HepG2 (cell line): ENCODE data around the gene ATP6V0D1. TPM values are rescaled to one million over a fixed set of nuclear protein-coding genes. Genes with fewer than 3 reads are reported as not detected.

Source experiments
- CBFB ChIP-seq: sonication (generic); formaldehyde crosslinking; IDR thresholded peaks from 2 replicates; pipeline ENCODE4 v1.4.0; 2020; ENCODE audit warnings: missing genetic modification reagents
- DPF2 ChIP-seq: sonication (generic); formaldehyde crosslinking; IDR thresholded peaks from 2 replicates; pipeline ENCODE4 v1.4.0; 2020; ENCODE audit warnings: mild to moderate bottlenecking, low read depth, missing genetic modification reagents, borderline replicate concordance
- HNRNPK ChIP-seq: fragments of 200-400 bp; formaldehyde crosslinking; IDR thresholded peaks from 2 replicates; pipeline ENCODE4 v1.6.1; 2018; ENCODE audit warnings: low read length, low read depth, moderate library complexity, mild to moderate bottlenecking; ENCODE audit not compliant: poor library complexity, severe bottlenecking
- ISL2 ChIP-seq: sonication (generic); formaldehyde crosslinking; IDR thresholded peaks from 2 replicates; pipeline ENCODE4 v1.5.0; 2020; ENCODE audit warnings: missing genetic modification reagents
- KAT2B ChIP-seq: fragments of 150-350 bp; IDR thresholded peaks from 2 replicates; pipeline ENCODE4 v1.6.1; 2014; ENCODE audit warnings: low read depth, low read length, borderline replicate concordance
- KLF9 ChIP-seq: IDR thresholded peaks from 2 replicates; pipeline ENCODE4 v1.6.1; 2016; ENCODE audit warnings: low read depth
- SOX13 ChIP-seq, 3 experiments: fragments of 450-650 bp in 1 of 3; sonication (generic) in 1 of 3; formaldehyde crosslinking in 1 of 3; IDR thresholded peaks in 2 of 3; conservative IDR thresholded peaks in 1 of 3; 2 replicates each; pipeline versions ENCODE4 v1.5.0 to v1.6.1; 2016 to 2020; ENCODE audit warnings: antibody characterized with exemption in 1 of 3, mild to moderate bottlenecking in 1 of 3, missing compliant biosample characterization in 1 of 3, missing genetic modification reagents in 1 of 3, moderate library complexity in 1 of 3
- ZBTB38 ChIP-seq: sonication (generic); formaldehyde crosslinking; IDR thresholded peaks from 2 replicates; pipeline ENCODE4 v1.5.1; 2020; ENCODE audit warnings: mild to moderate bottlenecking, missing genetic modification reagents
- ZHX2 ChIP-seq, 2 experiments: sonication (generic) in 1 of 2; formaldehyde crosslinking in 1 of 2; IDR thresholded peaks; 2 replicates each; pipeline versions ENCODE4 v1.6.1 to v1.9.0; 2014 to 2022; ENCODE audit warnings: antibody characterized with exemption in 1 of 2, borderline replicate concordance in 1 of 2, inconsistent platforms in 1 of 2, low read depth in 1 of 2, missing genetic modification reagents in 1 of 2
- ZNF232 ChIP-seq: sonication (generic); formaldehyde crosslinking; IDR thresholded peaks from 2 replicates; pipeline ENCODE4 v1.4.0; 2020; ENCODE audit warnings: missing genetic modification reagents, borderline replicate concordance
- ZNF280D ChIP-seq: sonication (generic); formaldehyde crosslinking; IDR thresholded peaks from 2 replicates; pipeline ENCODE4 v1.5.1; 2020; ENCODE audit warnings: mild to moderate bottlenecking, missing genetic modification reagents
- ZNF354B ChIP-seq: sonication (generic); formaldehyde crosslinking; IDR thresholded peaks from 2 replicates; pipeline ENCODE4 v1.8.0; 2022; ENCODE audit warnings: mild to moderate bottlenecking, missing genetic modification reagents
- ZNF619 ChIP-seq: sonication (generic); formaldehyde crosslinking; IDR thresholded peaks from 2 replicates; pipeline ENCODE4 v1.4.0; 2020; ENCODE audit warnings: mild to moderate bottlenecking, missing genetic modification reagents
- ZNF761 ChIP-seq: sonication (generic); formaldehyde crosslinking; conservative IDR thresholded peaks from 2 replicates; pipeline ENCODE4 v1.4.0; 2020; ENCODE audit warnings: mild to moderate bottlenecking, missing genetic modification reagents
- polyA plus RNA-seq, 8 experiments: library from polyadenylated mRNA; depleted of rRNA in 3 of 8; stranded (reverse) in 7 of 8; unstranded in 1 of 8; fragments of >200 nt; fragmentation: Illumina TruSeq in 4 of 8; extraction: Trizol in 4 of 8; gene quantifications; 2 replicates each; pipeline versions ENCODE4 v1.2.1 to v1.2.3, GENCODE V29; 2011 to 2016; ENCODE audit warnings: low read depth in 4 of 8, missing spikeins in 1 of 8, mixed read lengths in 1 of 8; ENCODE audit not compliant: insufficient read depth in 1 of 8
- total RNA-seq, 5 experiments: library from RNA; depleted of rRNA; stranded (reverse); fragments of >200 nt; fragmentation: Illumina TruSeq; extraction: Trizol; gene quantifications; 2 replicates each; pipeline ENCODE4 v1.2.3, GENCODE V29; 2016; ENCODE audit warnings: low read depth in 1 of 5

Gene ATP6V0D1
- total and polyA plus RNA-seq, 2 of the 13 experiments (the other 11 are each of a cell fraction or from before 2014, with no cell fraction given): 51.1 to 61.3 TPM

- no peak for TF ChIP-seq ZHX2 (IDR thresholded peaks at IDR 0.05; ENCODE audit: low read depth)
- TF ChIP-seq ZHX2 (CRISPR knock-in tag; IDR thresholded peaks at IDR 0.05; ENCODE audit: borderline replicate concordance): no peak
- TF ChIP-seq ZNF761: no peak
- 0 out of 2 replicates have a peak, but pooled peaks have one; percentile 68 for TF ChIP-seq ZNF354B (CRISPR knock-in tag)
- no peak for TF ChIP-seq ZNF280D (CRISPR knock-in tag)
- peak; percentile 87 for TF ChIP-seq HNRNPK
- no peak for TF ChIP-seq CBFB (CRISPR knock-in tag)
- TF ChIP-seq ZNF619 (CRISPR knock-in tag): no peak
- no peak for TF ChIP-seq ZBTB38 (CRISPR knock-in tag)
- no peak for TF ChIP-seq ISL2 (CRISPR knock-in tag)
- no peak for TF ChIP-seq DPF2 (CRISPR knock-in tag)
- no peak for TF ChIP-seq KAT2B
- 0 out of 2 replicates have a peak, but pooled peaks have one; percentile 2 for TF ChIP-seq KLF9 (CRISPR knock-in tag)
- no peak for TF ChIP-seq ZNF232 (CRISPR knock-in tag)
- TF ChIP-seq SOX13 (IDR thresholded peaks at IDR 0.05): no peak
- no peak for TF ChIP-seq SOX13 (CRISPR knock-in tag; conservative IDR thresholded peaks at IDR 0.05 in 1 of 2, IDR thresholded peaks at IDR 0.05 in 1 of 2)
Measured at GRCh38 chr16:67528870-67529581, 48.1 kb upstream of the ATP6V0D1 start (continued).
